NCI-H526 treated with DMSO at 0.1 percent for 48 hours (cell line): ENCODE measurements around the gene STYK1.
"Not testable (repeated sequence)": the region's sequence is repeated elsewhere in the genome, so short reads cannot be mapped to it uniquely, and the experiment has no call there.

Experiments
- DNase-seq: peaks from one replicate; lab custom pipeline; 2025; lab: John Stamatoyannopoulos, UW

The STYK1 gene

DNA sequence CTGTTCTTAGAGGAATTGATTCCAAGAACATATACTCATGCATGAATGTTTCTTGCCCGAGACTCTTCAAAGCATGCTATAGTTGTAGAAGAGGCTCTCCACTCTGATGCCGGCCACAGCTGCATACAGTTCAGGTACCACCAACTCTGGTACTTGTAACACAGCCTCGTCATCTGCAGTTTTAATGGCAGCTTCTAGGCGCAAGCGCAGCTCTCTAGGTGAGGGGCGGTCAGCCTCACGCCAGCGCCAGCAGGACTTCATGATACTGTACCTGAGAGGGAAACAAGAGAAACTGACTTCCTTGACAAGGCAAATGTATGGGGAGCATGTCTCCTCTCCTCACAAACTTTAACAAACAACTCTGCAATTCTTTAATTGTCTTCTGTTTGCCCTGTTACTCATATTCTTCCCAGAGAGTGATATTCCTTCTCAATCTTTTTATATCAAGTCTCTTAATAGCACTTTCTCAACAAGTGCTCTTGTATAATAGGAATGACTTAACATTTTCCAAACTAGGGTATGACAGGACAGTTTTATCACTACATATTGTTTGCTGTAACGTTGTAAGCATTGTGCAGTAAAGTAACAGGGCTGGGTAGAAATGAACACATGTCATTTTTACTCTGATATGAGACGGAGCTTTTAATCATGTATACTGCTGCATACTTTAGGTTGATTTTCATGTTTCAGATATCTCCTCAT, 53.6 kb downstream of the STYK1 start:
- DNase-seq = no peak

DNA sequence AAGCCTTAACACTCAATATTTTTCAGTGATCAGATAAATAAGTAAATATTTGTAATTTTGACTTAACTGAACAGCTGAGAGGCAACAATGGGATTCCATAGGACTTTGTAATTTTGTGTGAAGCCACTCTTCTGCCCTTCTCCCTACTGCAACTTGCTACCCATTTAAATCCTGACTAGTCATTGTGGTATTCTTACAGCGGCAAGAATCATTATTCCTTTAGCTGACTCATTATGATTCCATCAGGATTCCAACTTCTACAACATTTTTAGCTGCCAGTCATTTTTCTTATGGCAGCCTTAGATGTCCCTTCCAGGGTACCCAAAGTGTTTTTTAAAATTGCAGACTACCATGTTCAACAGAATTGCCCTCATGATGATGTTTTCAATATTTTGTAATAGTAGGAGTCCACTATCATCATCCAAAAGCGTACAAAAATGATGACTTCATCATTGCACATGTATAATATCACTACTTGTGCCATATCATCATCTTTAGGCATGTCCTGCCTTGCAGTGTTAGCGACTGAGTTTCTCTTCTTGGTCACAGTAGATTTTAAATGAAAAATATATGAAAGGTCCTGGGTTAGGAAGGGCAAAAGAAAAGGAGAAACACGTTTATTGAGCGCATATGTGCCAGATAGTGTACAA, 55.4 kb downstream of the STYK1 start:
- no peak for DNase-seq

GRCh38 chr12:10617863-10618262, 56.0 kb downstream of the STYK1 start:
- DNase-seq = no peak

- DNase-seq = no peak
Measured at GRCh38 chr12:10615532-10615931, 58.3 kb downstream of the STYK1 start.

- no peak for DNase-seq
Measured at GRCh38 chr12:10614056-10614370, 59.8 kb downstream of the STYK1 start.

DNA sequence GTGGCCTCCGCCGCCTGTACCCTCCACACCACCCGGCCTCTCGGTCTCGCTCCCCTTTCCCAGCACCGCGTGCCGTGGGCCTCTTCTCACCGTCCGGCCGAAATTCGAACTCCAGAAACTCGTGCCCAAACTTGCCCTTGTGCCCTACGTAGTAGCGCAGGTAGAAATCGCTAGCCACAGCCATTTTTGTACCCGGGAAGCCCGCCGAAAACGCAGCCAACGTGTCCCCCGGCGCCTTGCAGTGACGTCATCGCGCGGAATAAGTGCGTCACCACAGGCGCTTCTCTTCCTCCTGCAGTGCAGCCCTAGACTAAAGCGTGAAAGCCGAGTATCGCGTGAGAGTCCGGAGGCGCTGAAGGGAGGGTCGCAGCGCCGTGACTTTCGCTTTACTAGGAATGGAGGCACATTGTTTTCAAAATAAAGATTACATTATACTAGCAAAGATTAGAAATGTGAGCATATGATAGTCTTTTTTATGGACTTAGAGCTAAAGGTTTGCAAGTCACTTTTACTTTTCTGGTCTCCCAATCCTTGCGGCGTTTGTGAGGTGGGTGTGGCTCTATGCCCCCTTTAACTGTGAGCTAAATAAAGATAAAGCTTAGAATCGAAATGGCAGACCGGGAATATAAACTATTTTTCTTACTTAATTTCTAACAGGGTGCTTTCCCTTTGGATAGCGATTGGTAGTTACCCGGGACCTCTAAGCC, 60.4 kb downstream of the STYK1 start, which contains the start of gene MAGOHB:
Gene MAGOHB, minus strand, starts transcription at position 261 of the 707 bp plus-strand sequence. Its CDS starts 77 bp downstream, at position 184.
- peak; percentile 87 for DNase-seq

GRCh38 chr12:10612984-10613348, 60.9 kb downstream of the STYK1 start:
- DNase-seq = no peak

GRCh38 chr12:10612110-10612509, 61.7 kb downstream of the STYK1 start:
- no peak for DNase-seq

DNA sequence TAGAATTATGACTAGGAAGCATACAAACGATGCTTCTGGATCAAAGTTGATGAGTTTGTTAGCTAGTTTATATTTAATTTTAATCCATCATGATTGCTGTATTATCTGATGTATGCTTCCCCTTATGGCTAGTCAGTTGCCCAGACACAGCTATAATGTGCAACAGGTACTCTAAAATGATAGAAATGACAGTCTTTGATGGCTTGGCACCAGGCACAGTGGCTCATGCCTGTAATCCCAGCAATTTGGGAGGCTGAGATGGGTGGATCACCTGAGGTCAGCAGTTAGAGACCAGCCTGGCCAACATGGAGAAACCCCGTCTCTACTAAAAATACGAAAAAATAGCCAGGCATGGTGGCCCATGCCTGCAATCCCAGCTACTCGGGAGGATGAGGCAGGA, 62.6 kb downstream of the STYK1 start:
- DNase-seq = not testable (repeated sequence)

GRCh38 chr12:10610188-10610587, 63.7 kb downstream of the STYK1 start:
- no peak for DNase-seq

DNA sequence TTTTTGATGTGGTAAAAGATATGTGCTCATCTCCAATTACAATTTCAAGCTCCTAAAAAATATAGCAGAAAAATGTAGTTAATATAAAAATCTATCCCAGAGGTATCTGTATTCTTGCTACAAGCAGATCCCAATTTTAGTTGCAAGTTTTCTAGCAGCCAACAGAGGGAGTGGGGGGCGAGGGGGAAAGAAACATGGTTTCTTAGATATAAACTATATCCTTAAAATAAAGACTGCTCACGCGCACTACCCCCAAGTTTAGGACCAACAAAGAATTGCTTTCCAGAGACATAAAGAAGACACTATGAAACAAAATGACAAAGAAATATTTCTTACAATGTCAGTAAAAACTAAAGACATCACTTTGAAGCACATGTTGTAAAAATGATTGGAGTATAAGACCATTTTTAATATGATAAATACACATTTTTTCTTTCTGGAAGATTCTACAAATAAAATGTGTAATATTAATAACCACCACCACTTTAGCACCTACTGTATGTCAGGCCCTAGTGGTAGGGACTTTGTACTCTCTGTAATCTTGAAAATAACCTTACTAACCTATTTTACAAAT, 65.9 kb downstream of the STYK1 start:
- no peak for DNase-seq

DNA sequence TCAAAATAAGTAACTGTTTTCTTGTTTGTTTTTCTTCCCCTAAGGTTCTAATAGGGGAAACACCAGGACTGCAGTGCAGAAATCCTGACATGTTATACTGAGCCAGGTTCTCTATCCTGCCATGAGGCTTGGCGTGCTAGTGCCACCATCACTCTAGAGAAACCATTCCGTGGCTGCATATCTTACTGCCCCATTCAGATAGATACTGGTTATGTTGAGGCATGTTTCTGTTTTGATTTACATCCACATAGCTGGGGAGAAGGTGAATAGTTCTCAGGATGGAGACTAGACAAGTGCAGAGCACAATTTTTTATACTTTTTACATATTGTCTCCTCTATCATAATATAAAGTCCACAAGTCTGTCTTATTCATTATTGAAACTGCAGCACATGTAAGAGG, 72.0 kb downstream of the STYK1 start:
- no peak for DNase-seq

DNA sequence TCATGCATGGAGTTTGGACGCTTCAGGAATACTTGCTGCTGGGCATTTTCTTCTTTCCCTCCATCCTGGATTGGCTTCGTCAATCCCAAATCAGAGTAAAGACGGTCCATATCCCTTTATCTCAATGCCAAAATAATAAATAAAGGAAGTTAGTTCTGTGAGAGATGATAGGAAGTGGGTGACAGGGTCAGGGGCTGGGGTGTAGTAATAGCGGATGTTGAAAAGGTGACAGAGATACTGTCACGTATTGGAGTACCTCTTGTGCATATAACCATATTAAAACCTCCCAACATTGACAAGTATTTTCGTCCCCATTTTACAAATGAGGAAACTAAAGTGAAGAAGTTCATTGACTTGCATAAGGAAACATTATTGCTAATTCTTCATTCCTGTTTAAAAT, 72.9 kb downstream of the STYK1 start:
- DNase-seq = no peak

DNA sequence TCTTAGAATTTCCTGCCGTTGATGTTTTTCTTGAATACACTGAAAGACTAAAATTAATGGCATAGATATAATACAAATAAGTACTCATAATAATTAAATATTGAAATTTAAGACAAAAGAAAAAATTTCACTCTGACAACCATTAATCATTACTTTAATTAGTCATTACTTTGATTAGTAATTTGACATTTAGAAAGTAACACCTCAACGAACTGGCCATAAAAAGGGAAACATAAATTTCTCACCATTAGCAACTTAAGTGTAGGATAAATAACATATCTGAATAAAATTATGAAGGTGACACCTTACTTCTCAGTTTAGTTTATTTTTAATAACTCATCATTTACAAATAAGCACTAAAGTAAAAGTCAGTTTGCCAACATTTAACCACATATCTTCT, 78.0 kb downstream of the STYK1 start:
- DNase-seq = no peak

- DNase-seq = no peak
Measured at GRCh38 chr12:10590966-10591365, 82.9 kb downstream of the STYK1 start.

DNA sequence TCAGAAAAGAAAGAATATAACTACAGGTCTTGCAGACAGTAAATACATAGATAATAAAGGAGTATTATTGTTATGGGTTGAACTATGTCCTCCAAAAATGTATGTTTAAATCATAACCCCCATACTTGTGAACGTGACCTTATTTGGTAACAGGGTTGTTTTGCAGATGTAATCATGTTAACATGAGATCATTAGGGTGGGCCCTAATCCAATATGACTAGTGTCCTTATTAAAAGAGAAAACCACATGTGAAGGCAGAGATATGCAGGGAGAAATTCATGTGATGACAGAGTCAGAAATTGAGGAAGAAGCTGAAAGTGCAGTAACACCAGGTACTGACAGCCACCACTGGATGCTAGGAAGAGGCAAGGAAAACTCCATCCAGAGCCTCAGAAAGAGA, 89.4 kb downstream of the STYK1 start:
- DNase-seq = no peak

GRCh38 chr12:10582704-10583103, 91.1 kb downstream of the STYK1 start:
- DNase-seq = no peak

DNA sequence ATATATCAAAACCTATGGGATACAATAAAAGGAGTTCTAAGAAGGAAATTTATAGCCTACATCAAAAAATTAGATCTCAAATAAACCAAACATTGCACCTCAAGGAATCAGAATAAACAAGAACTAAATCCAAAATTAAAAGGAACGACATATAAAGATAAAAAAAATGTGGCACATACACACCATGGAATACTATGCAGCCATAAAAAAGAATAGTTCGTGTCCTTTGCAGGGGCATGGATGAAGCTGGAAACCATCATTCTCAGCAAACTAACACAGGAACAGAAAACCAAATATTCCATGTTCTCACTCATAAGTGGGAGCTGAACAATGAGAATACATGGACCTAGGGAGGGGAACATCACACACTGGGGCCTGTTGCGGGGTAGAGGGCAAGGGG, 91.7 kb downstream of the STYK1 start:
- DNase-seq = not testable (repeated sequence)

GRCh38 chr12:10574307-10574706, 99.5 kb downstream of the STYK1 start:
- DNase-seq = no peak

DNA sequence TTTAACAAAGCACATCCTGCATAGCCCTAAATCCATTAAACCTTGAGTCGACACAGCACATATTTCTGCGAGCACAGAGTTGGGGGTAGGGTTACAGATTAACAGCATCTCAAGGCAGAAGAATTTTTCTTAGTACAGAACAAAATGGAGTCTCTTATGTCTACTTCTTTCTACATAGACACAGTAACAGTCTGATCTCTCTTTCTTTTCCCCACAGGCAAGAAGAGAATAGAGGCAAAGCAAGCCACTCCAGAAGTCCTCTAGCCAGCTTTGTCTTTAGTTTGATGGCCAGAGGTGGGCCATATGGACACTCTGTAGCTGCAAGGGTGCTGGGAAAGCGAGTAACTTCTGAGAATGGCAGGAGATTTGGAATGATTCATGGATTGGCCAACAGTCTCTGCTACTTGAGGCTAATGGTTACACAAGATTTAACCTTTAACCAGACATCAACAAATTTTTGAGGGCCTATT, 101.8 kb downstream of the STYK1 start:
- not testable (repeated sequence) for DNase-seq

- DNase-seq = no peak
Measured at GRCh38 chr12:10571141-10571540, 102.7 kb downstream of the STYK1 start.
